ENCODE data around the gene GSTM3.

DNA sequence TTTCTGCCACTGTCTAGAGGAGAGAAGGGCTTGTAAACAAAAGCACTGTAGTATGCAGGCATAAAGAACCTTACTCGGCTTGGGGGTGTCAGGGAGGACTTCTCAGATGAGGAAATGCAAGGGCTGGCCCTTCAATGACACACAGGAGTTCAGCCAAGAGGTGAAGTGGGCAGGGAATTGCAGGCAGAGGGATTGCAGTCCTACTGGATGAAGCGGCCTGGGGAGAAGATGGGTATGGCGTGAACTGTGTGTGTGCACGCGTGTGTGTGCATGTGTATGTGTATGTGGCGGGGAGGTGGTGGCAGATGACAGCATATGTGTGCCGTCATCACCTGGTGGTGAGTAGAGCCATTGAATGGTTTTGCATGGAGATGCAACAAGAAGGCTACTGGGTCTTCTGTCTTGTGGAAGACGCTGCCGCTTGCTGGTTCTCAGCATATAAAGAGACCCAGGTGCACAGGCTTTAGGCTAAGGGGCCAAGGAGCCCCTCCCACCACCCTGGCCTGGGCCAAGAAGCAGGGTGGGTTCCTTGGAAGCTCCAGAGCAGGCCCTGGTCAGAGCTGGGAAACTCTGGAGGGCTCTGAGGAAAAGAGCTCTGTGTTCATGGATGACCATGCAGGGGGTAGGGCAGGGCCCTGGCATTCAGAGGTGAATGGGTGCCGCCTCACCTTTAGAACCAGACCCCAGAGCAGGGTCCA lies 26.9 kb upstream of the GSTM3 start:
- TF ChIP-seq, protein P1, sequence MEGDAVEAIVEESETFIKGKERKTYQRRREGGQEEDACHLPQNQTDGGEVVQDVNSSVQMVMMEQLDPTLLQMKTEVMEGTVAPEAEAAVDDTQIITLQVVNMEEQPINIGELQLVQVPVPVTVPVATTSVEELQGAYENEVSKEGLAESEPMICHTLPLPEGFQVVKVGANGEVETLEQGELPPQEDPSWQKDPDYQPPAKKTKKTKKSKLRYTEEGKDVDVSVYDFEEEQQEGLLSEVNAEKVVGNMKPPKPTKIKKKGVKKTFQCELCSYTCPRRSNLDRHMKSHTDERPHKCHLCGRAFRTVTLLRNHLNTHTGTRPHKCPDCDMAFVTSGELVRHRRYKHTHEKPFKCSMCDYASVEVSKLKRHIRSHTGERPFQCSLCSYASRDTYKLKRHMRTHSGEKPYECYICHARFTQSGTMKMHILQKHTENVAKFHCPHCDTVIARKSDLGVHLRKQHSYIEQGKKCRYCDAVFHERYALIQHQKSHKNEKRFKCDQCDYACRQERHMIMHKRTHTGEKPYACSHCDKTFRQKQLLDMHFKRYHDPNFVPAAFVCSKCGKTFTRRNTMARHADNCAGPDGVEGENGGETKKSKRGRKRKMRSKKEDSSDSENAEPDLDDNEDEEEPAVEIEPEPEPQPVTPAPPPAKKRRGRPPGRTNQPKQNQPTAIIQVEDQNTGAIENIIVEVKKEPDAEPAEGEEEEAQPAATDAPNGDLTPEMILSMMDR (IDR thresholded peaks at IDR 0.05), result no peak
- TF ChIP-seq EP300 (IDR thresholded peaks at IDR 0.05; ENCODE audit: low read depth) (no peak), POLR2A (IDR thresholded peaks at IDR 0.05) (no peak), POLR2AphosphoS5 (IDR thresholded peaks at IDR 0.05) (no peak)
